ENCODE results near the gene DRAXIN. TPM values are rescaled to one million over a fixed set of nuclear protein-coding genes. Genes with fewer than 3 reads are reported as not detected.

The DRAXIN gene
- total RNA-seq, 2 donors from 2014 or later: 0.35 TPM; not detected in 1

- H3K27ac ChIP-seq: no peak overlapping the region
Observed at GRCh38 chr1:11738783-11739182, 47.3 kb downstream of the DRAXIN start.

DNA sequence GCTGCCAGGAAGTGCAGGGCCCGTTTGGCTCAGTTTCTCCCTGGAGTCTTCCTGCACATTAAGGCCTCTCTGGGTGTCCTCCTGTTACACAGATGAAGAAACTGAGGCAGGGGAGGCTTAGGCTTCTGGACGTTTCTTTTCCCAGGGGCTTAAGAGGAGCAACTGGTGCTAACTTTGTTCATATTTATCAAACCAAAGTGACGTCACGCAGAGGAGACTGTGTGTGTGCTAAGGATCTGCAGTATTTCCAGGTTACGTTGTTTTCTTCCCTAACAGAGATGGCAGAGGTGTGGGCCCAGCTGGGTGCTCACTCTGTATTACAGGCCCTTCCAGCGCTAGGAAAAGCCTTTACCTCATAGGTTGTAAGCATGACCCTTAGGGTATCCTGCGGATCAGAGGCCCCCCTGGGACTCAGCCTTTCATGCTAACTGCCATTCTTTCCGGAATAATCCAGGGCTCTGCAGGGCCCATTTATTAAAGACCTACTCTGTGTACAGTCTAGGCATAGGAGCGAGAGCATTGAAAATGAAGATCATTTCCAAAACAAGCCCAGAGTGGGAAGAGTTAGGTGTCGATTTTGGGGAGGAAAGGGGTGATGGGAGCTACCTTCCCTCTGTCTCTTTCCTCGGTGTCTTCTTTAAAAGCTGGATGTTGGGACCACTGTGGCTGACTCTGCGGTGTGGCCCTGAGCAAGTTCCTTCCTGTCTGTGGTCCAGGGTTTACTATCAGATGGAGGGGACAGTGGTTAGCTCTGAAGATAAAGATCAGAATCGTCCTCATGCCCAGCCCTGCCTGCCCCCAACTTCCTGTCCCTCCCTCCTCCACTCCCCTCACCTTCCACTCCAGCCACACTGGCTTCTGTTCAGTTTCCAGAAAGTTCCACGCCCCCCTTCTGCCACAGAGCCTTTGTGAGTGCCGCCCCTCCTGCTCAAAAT lies 49.0 kb downstream of the DRAXIN start:
- no peak for DNase-seq (ENCODE audit: low spot score)
- Histone ChIP-seq H3K9me3 (no peaks in the 10 kb centered on the region), H3K27me3 (replicated peaks; ENCODE audit: insufficient read depth) (no peaks in the 10 kb centered on the region), H3K4me1 (ENCODE audit: control insufficient read depth in 1 of 2, low read depth in 2 of 2) (peaks cover 10 to 12% of the 10 kb centered on the region in 2 donors), H3K27ac (no peak overlapping the region), H3K36me3 (no peaks in the 10 kb centered on the region), H3K4me3 (no peak overlapping the region)
- ATAC-seq (ENCODE audit: insufficient number of reproducible peaks, low FRiP score, low read depth): no peak
- no peak for TF ChIP-seq CTCF (IDR thresholded peaks at IDR 0.05)

More at GRCh38 chr1:11738783-11739182, 47.3 kb downstream of the DRAXIN start:
- no peaks in the 10 kb centered on the region for H3K36me3 ChIP-seq
- H3K4me1 ChIP-seq (ENCODE audit: control insufficient read depth in 1 of 2, low read depth in 2 of 2): peaks cover 12% of the 10 kb centered on the region in 2 donors
- no peak for TF ChIP-seq CTCF (IDR thresholded peaks at IDR 0.05)
- no peak overlapping the region for H3K4me3 ChIP-seq
- no peak for DNase-seq (ENCODE audit: low spot score)
- ATAC-seq (ENCODE audit: insufficient number of reproducible peaks, low FRiP score, low read depth): no peak
- no peaks in the 10 kb centered on the region for H3K9me3 ChIP-seq
- no peaks in the 10 kb centered on the region for H3K27me3 ChIP-seq (replicated peaks; ENCODE audit: insufficient read depth)

DNA sequence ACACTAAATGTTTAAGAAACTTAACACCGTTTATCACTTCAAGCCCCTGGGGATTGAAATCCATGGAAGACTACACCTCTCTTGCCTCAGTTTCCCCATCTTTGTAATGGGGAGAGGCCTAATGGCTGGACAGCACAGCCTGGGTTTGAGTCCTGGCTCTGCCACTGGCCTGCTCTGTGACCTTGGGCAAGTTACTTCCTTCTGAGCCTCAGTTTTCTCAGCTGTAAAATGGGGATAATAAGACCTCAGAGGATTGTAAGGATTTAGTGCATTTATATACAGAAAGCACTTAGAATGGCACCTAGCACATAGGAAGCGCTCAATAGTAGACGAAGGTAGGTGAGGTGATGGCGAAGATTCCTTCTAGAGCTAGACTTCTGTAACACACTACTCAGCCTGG lies 50.0 kb downstream of the DRAXIN start:
- TF ChIP-seq CTCF (IDR thresholded peaks at IDR 0.05): no peak
- Histone ChIP-seq H3K4me3 (no peak overlapping the region), H3K4me1 (ENCODE audit: control insufficient read depth in 1 of 2, low read depth in 2 of 2) (peaks cover 8 to 12% of the 10 kb centered on the region in 2 donors), H3K36me3 (no peaks in the 10 kb centered on the region), H3K9me3 (no peaks in the 10 kb centered on the region), H3K27ac (no peak overlapping the region), H3K27me3 (replicated peaks; ENCODE audit: insufficient read depth) (no peaks in the 10 kb centered on the region)
- DNase-seq (ENCODE audit: low spot score) (no peak), ATAC-seq (ENCODE audit: insufficient number of reproducible peaks, low FRiP score, low read depth) (no peak)

- no peak for DNase-seq (ENCODE audit: low spot score)
- no peak for TF ChIP-seq CTCF (IDR thresholded peaks at IDR 0.05)
- Histone ChIP-seq H3K4me1 (ENCODE audit: control insufficient read depth in 1 of 2, low read depth in 2 of 2) (peaks cover 5 to 7% of the 10 kb centered on the region in 2 donors), H3K27me3 (replicated peaks; ENCODE audit: insufficient read depth) (no peaks in the 10 kb centered on the region), H3K9me3 (no peaks in the 10 kb centered on the region), H3K36me3 (no peaks in the 10 kb centered on the region), H3K4me3 (no peak overlapping the region), H3K27ac (no peak overlapping the region)
- no peak for ATAC-seq (ENCODE audit: insufficient number of reproducible peaks, low FRiP score, low read depth)
Observed at GRCh38 chr1:11741919-11742558, 50.5 kb downstream of the DRAXIN start.

- Histone ChIP-seq H3K27me3 (replicated peaks; ENCODE audit: insufficient read depth) (no peaks in the 10 kb centered on the region), H3K36me3 (peaks cover 2% of the 10 kb centered on the region), H3K27ac (no peak overlapping the region), H3K4me1 (ENCODE audit: control insufficient read depth in 1 of 2, low read depth in 2 of 2) (no peaks in the 10 kb centered on the region), H3K4me3 (no peak overlapping the region), H3K9me3 (no peaks in the 10 kb centered on the region)
- no peak for DNase-seq (ENCODE audit: low spot score)
- TF ChIP-seq CTCF (IDR thresholded peaks at IDR 0.05): no peak
- ATAC-seq (ENCODE audit: insufficient number of reproducible peaks, low FRiP score, low read depth): no peak
Observed at GRCh38 chr1:11744287-11744686, 52.8 kb downstream of the DRAXIN start.

All from thoracic aorta (tissue), 2 donors.